Measurements from ENCODE around the gene HSPB9. TPM values are rescaled to one million over a fixed set of nuclear protein-coding genes. Genes with fewer than 3 reads are reported as not detected.

The HSPB9 gene
- total RNA-seq, 1 experiment from 2014 or later: 0.15 TPM

GRCh38 chr17:42117397-42118125 is 5.0 kb upstream of the HSPB9 start:
- peaks cover 16 to 29% of the 10 kb centered on the region in 2 experiments for H3K4me1 Mint-ChIP-seq
- Histone ChIP-seq H3K14ac (ENCODE audit: insufficient read depth, low read length) (no peak overlapping the region), H4K8ac (replicated peaks; ENCODE audit: insufficient read length, low read depth, low read length) (no peak overlapping the region), H3K18ac (ENCODE audit: insufficient read length, low read depth, low read length) (no peak overlapping the region), H2BK12ac (ENCODE audit: insufficient read length, low read depth, low read length) (no peak overlapping the region), H3K4ac (ENCODE audit: low read depth, low read length) (no peak overlapping the region), H2BK15ac (ENCODE audit: low read depth, low read length) (no peak overlapping the region), H3K9ac (ENCODE audit: extremely low read depth, insufficient read length, low read length) (no peak overlapping the region), H3T11ph (ENCODE audit: low read length) (no peak overlapping the region), H4K5ac (ENCODE audit: insufficient read length, low read depth, low read length) (no peak overlapping the region), H2BK20ac (ENCODE audit: low read depth, low read length, poor library complexity, severe bottlenecking) (no peak overlapping the region), H3K27me3 (ENCODE audit: insufficient read depth, low read length) (no peaks in the 10 kb centered on the region), H3K27ac (ENCODE audit: insufficient read length, low read depth, low read length) (no peak overlapping the region), H3K23ac (ENCODE audit: insufficient read length, low read depth, low read length) (no peak overlapping the region), H4K20me1 (ENCODE audit: control insufficient read depth, insufficient read depth, insufficient read length) (no peaks in the 10 kb centered on the region), H3K4me1 (ENCODE audit: insufficient read depth, low read length) (no peaks in the 10 kb centered on the region), H3K79me2 (ENCODE audit: insufficient read depth, low read length) (no peaks in the 10 kb centered on the region), H3K79me1 (ENCODE audit: insufficient read depth, low read depth, low read length, poor library complexity, severe bottlenecking) (no peaks in the 10 kb centered on the region), H4K91ac (ENCODE audit: insufficient read length, low read depth, low read length) (no peak overlapping the region), H2BK120ac (ENCODE audit: low read depth, low read length, poor library complexity, severe bottlenecking) (no peak overlapping the region), H3K56ac (ENCODE audit: insufficient read length, low read depth, low read length) (no peak overlapping the region), H3K9me3 (ENCODE audit: control insufficient read depth, low read depth, low read length) (no peaks in the 10 kb centered on the region), H2AFZ (ENCODE audit: low read length) (no peak overlapping the region), H3K23me2 (ENCODE audit: insufficient read length, low read depth, low read length, poor library complexity, severe bottlenecking) (no peaks in the 10 kb centered on the region), H3K4me2 (ENCODE audit: insufficient read depth, insufficient read length, low read length) (no peak overlapping the region), H2BK5ac (ENCODE audit: insufficient read length, low read length) (no peak overlapping the region), H2AK5ac (ENCODE audit: insufficient read length, low read length) (no peak overlapping the region)
- H3K4me3 Mint-ChIP-seq: no peak overlapping the region
- no peak overlapping the region; a peak in 1 of 7 replicates for H3K27ac Mint-ChIP-seq
- TF ChIP-seq CTCF (conservative IDR thresholded peaks at IDR 0.05): no peak
- H3K9me3 Mint-ChIP-seq: no peaks in the 10 kb centered on the region
- no peak for DNase-seq
- H3K27me3 Mint-ChIP-seq (ENCODE audit: low read depth): no peaks in the 10 kb centered on the region
- no CpG with 5 or more reads among the region's 30 CpGs for WGBS (ENCODE audit: extremely low coverage, insufficient read length, low lambda C conversion rate)
- peaks cover 11 to 61% (median 42%) of the 10 kb centered on the region in 3 experiments; a peak in 6 of 7 replicates for H3K36me3 Mint-ChIP-seq (ENCODE audit: insufficient read depth in 1 of 3, low read depth in 3 of 3)
